ENCODE results near the gene SLC38A9. TPM values are rescaled to one million over a fixed set of nuclear protein-coding genes. Genes with fewer than 3 reads are reported as not detected.

Gene SLC38A9
- total and polyA plus RNA-seq, 9 of the 15 experiments (the other 6 are each of a cell fraction or from before 2014, with no cell fraction given): 14.0 to 34.5 (median 20.7) TPM

DNA sequence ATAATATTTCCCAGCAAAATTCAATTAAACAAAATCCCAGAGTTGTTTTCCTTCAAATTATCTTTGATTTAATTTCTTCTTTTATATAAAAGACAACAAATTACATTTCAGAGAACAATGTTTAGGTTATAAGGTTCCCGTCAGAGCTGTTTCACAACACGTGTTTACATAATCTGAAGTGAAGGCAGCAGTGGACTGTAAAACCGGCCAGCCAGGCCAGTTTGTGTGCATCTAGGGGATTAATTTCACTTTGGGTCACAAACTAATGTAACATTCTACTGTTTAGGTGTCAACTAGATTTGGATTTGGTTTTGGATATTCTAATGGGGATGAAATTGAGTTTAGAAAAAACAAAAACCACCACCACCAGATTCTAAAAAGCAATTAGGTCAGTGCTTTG lies 90.9 kb downstream of the SLC38A9 start (continued):
- TF ChIP-seq MIER1 (IDR thresholded peaks at IDR 0.05; ENCODE audit: low read depth): no peak
- TF ChIP-seq U2AF2 (optimal IDR thresholded peaks at IDR 0.05; ENCODE audit: low read depth, low read length): no peak
- TF ChIP-seq TSHZ1 (CRISPR knock-in tag; IDR thresholded peaks at IDR 0.05): no peak

DNA sequence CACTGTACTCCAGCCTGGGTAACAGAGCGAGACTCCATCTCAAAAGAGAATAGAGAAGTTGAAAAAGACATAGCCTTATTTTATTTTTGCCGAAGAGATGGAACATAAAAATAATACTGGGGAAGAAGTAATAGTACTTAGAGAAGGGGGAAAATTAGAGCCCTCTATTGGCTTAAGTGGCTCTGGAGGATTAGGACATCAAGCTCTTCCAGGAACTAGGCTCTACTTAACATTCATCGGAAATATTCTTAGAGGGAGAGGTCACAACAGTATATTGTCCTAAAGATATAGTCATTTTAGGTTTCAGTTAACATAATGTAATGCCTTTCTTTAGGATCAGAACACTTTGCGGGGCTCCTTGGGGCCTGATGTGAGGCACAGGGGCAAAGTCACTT lies 91.4 kb downstream of the SLC38A9 start:
- no peak overlapping the region for H3K4me2 ChIP-seq (ENCODE audit: insufficient read depth, low read length)
- in situ Hi-C loops (cut with MboI) (no loop called here), intact Hi-C loops (cut with micrococcal nuclease) (no loop called here)
- POLR2A ChIA-PET: interaction anchor here (0.7 kb wide), 1 partner anchor 20 kb away, joined by 3 read pairs; no protein-coding TSS in a partner anchor
- no peak for ATAC-seq
- no peak overlapping the region for H3K9ac ChIP-seq (ENCODE audit: insufficient read depth in 1 of 2, low read depth in 2 of 2, low read length in 2 of 2)
- H3K9me3 ChIP-seq (replicated peaks; ENCODE audit: control insufficient read depth, insufficient read depth, low read depth, low read length): no peaks in the 10 kb centered on the region
- H2AFZ ChIP-seq (ENCODE audit: low read depth, low read length): no peak overlapping the region
- CTCF ChIA-PET (ENCODE audit: low intra/inter-chr PET ratio): no interaction called here
- H3K27me3 ChIP-seq (ENCODE audit: control insufficient read depth in 2 of 2, insufficient read depth in 2 of 2, low read length in 2 of 2): peaks cover 0 to under 1% of the 10 kb centered on the region in 2 experiments; a peak in 1 of 5 replicates
- no peaks in the 10 kb centered on the region for H3K9me1 ChIP-seq (ENCODE audit: control insufficient read depth, insufficient read depth, low read length)
- TF ChIP-seq HNRNPLL (IDR thresholded peaks at IDR 0.05; ENCODE audit: low read depth, low read length, poor library complexity, severe bottlenecking) (no peak), PTTG1 (tag; IDR thresholded peaks at IDR 0.05; ENCODE audit: low read depth) (no peak), RERE (CRISPR knock-in tag; IDR thresholded peaks at IDR 0.05; ENCODE audit: borderline replicate concordance) (no peak), CBX3 (IDR thresholded peaks at IDR 0.05; ENCODE audit: borderline replicate concordance in 1 of 2, low read length in 2 of 2) (no peak), U2AF2 (optimal IDR thresholded peaks at IDR 0.05; ENCODE audit: low read depth, low read length) (no peak), NR4A1 (CRISPR knock-in tag; IDR thresholded peaks at IDR 0.05) (no peak), NR4A1 (tag; IDR thresholded peaks at IDR 0.05) (no peak)
- TF ChIP-seq, protein P1, sequence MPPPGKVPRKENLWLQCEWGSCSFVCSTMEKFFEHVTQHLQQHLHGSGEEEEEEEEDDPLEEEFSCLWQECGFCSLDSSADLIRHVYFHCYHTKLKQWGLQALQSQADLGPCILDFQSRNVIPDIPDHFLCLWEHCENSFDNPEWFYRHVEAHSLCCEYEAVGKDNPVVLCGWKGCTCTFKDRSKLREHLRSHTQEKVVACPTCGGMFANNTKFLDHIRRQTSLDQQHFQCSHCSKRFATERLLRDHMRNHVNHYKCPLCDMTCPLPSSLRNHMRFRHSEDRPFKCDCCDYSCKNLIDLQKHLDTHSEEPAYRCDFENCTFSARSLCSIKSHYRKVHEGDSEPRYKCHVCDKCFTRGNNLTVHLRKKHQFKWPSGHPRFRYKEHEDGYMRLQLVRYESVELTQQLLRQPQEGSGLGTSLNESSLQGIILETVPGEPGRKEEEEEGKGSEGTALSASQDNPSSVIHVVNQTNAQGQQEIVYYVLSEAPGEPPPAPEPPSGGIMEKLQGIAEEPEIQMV (tag; conservative IDR thresholded peaks at IDR 0.05; ENCODE audit: low read depth): no peak
- no peak overlapping the region for H3K27ac ChIP-seq (ENCODE audit: extremely low read depth, low read depth, low read length)
- H3K4me3 ChIP-seq: no peak overlapping the region
- no peak for DNase-seq (ENCODE audit: extremely low read depth in 1 of 4, low spot score in 3 of 4)
- no peaks in the 10 kb centered on the region for H3K36me3 ChIP-seq (ENCODE audit: control insufficient read depth, insufficient read depth, low read length)
- no TSS peak for BruUV-seq (replicated peaks)
- H3K4me1 ChIP-seq (replicated peaks in 1 of 2; ENCODE audit: control insufficient read depth in 2 of 2, insufficient read depth in 2 of 2, low read length in 2 of 2): no peaks in the 10 kb centered on the region
- no peak for FAIRE-seq
- no peaks in the 10 kb centered on the region for H4K20me1 ChIP-seq (replicated peaks; ENCODE audit: control insufficient read depth, insufficient read depth, low read length)
- WGBS (ENCODE audit: insufficient coverage, low coverage, missing lambda C conversion rate): 41% methylated on average over 4 of the region's 4 CpGs
- H3K79me2 ChIP-seq (ENCODE audit: control insufficient read depth, insufficient read depth, low read length): no peaks in the 10 kb centered on the region
